Heart left ventricle (tissue), 16 donors: ENCODE measurements around the gene FATE1. TPM values are rescaled to one million over a fixed set of nuclear protein-coding genes. Genes with fewer than 3 reads are reported as not detected.

Experiments used
- ATAC-seq, 4 donors: fragments of 200-7000 bp; cut with Tn5 transposase; one replicate each; pipeline ENCODE4 v1.9.1; 2020 to 2022; ENCODE audit warnings: moderate library complexity in 4 of 4, mild to moderate bottlenecking in 3 of 4, moderate number of reproducible peaks in 1 of 4
- DNase-seq, 5 donors: peaks; one replicate each; pipeline ENCODE4 v3.0.0-alpha.2; 2020
- H3K27ac ChIP-seq, 12 donors: fragments of 200-600 bp; sonication (generic) in 4 of 12; one replicate each; pipeline versions ENCODE4 v1.5.0 to v1.8.0; 2016 to 2022; ENCODE audit warnings: mild to moderate bottlenecking in 2 of 12
- H3K27me3 ChIP-seq, 9 donors: fragments of 200-600 bp; sonication (generic) in 2 of 9; one replicate each; pipeline versions ENCODE4 v1.5.1 to v1.8.0; 2016 to 2022; ENCODE audit warnings: mild to moderate bottlenecking in 3 of 9
- H3K36me3 ChIP-seq, 9 donors: fragments of 200-600 bp; sonication (generic) in 2 of 9; one replicate each; pipeline versions ENCODE4 v1.5.0 to v1.8.0; 2018 to 2022; ENCODE audit warnings: mild to moderate bottlenecking in 2 of 9
- H3K4me1 ChIP-seq, 12 donors: fragments of 200-600 bp; sonication (generic) in 4 of 12; one replicate each; pipeline versions ENCODE4 v1.5.0 to v1.8.0; 2016 to 2022; ENCODE audit warnings: mild to moderate bottlenecking in 3 of 12
- H3K4me3 ChIP-seq, 12 donors: fragments of 200-600 bp; sonication (generic) in 4 of 12; one replicate each; pipeline versions ENCODE4 v1.5.0 to v1.8.0; 2017 to 2022; ENCODE audit warnings: mild to moderate bottlenecking in 9 of 12, moderate library complexity in 4 of 12
- H3K9me3 ChIP-seq, 12 donors: fragments of 200-600 bp; sonication (generic) in 4 of 12; one replicate each; pipeline versions ENCODE4 v1.5.0 to v1.8.0; 2016 to 2022; ENCODE audit warnings: mild to moderate bottlenecking in 1 of 12
- CTCF ChIP-seq, 12 donors: fragments of 200-600 bp; sonication (generic) in 4 of 12; IDR thresholded peaks; one replicate each; pipeline versions ENCODE4 v1.5.0 to v1.8.0; 2018 to 2022; ENCODE audit warnings: antibody characterized with exemption in 12 of 12, mild to moderate bottlenecking in 5 of 12
- POLR2A ChIP-seq, 2 donors: fragments of 450-650 bp; IDR thresholded peaks; one replicate each; pipeline ENCODE4 v1.6.1; 2017; ENCODE audit warnings: antibody characterized with exemption in 2 of 2, mild to moderate bottlenecking in 2 of 2, moderate library complexity in 2 of 2
- WGBS, 4 donors: extraction: QIAGEN DNeasy Blood & Tissue Kit in 2 of 4; methylation state at CpG; one replicate each; pipeline versions ENCODE4 v1.1.5 to v1.1.7; 2013 to 2018; 5-methylcytosine and 5-hydroxymethylcytosine counted together
- intact Hi-C, 10 donors: fragments of 100-400 bp; cut with DNase I; formaldehyde crosslinking; loops; one replicate each; pipeline versions ENCODE4 v1.11.1 to v1.14.2; 2022
- long read RNA-seq, 3 donors: library from polyadenylated mRNA; unstranded; transcript quantifications; one replicate each; pipeline ENCODE4 v2.0.0, GENCODE V29; 2020 to 2021
- polyA plus RNA-seq, 2 donors: library from polyadenylated mRNA; stranded (reverse); fragments of 200-250 nt; gene quantifications; one replicate each; pipeline ENCODE4 v1.2.3, GENCODE V29; 2013
- total RNA-seq, 9 donors: library from RNA; depleted of rRNA in 2 of 9; stranded (reverse); fragments of >200 nt in 2 of 9; fragmentation: NEBNext Ultra II Directional in 3 of 9; extraction: Animal tissue kit (Norgen Biotek cat#: 25700) in 3 of 9; gene quantifications; one replicate each; pipeline versions ENCODE4 v1.1.0 to v1.2.4, GENCODE V29; 2016 to 2023
- donor health status: ischemic (EF 13 %, LVEDD 7.1; RV severe dilation, severe dysfunction).
- donor health status: healthy with polysubstance abuse.
- donor health status: DM: no; HTN: yes; CAD: no.
- donor health status: DM: no; HTN: no; CAD: no.
- donor health status: ischemic (EF 25% LVEDD 6.9; RV normal size, moderate dysfunction).
- donor health status: ischemic (EF 25% LVEDD 5.7; RV mildly dilated, moderate dysfunction).
- donor health status: healthy.
- donor health status: DM: yes; HTN: yes; CAD: no.
- donor health status: ischemic (EF 35%, LVEDD 5.7; RV mildly dilated, moderate dysfunction).
- donor health status: nonischemic (EF 11% LVEDD 7.7; RV severe dilation, severe dysfunction).
- donor health status: DM: yes; HTN: yes; CAD: no.
- donor health status: PGD.
- donor health status: ischemic (EF 29% LVEDD 5.4; RV normal size, mild dysfunction).
- donor health status: nonischemic (EF 23%, LVEDD 6.1; RV moderate dilation, normal function).

The FATE1 gene, protein sequence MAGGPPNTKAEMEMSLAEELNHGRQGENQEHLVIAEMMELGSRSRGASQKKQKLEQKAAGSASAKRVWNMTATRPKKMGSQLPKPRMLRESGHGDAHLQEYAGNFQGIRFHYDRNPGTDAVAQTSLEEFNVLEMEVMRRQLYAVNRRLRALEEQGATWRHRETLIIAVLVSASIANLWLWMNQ
- total RNA-seq (1 to 10 TPM in 1 of 9 donors, under 1 TPM in 4, not detected in 4; 0.27 to 1.1 (median 0.37) TPM), polyA plus RNA-seq (under 1 TPM; 0.50 to 0.53 TPM)
- long read RNA-seq, donor 1 = 0 reads
- long read RNA-seq, donor 2 = 0 reads
- long read RNA-seq, donor 3 = 0 reads

- WGBS, 4 donors = 49 to 65% (median 64%) methylated on average over 3 of the region's 3 CpGs
- H3K4me3 ChIP-seq = no peak within 1 kb of the TSS
- H3K27me3 ChIP-seq = peaks cover 0 to 4% (median 0%) of the 10 kb centered on the region in 9 donors
- ATAC-seq (peak in 1 of 4 donors; percentile 39), DNase-seq (no peak)
- H3K9me3 ChIP-seq = no peaks in the 10 kb centered on the region
- no peaks in the 10 kb centered on the region for H3K36me3 ChIP-seq
- peak within 1 kb of the TSS in 3 of 12 donors; percentile 8 to 34 (median 29) for H3K27ac ChIP-seq
- TF ChIP-seq CTCF (IDR thresholded peaks at IDR 0.05) (no peak), POLR2A (IDR thresholded peaks at IDR 0.05) (no peak)
- H3K4me1 ChIP-seq = peaks cover 0 to 7% (median 0%) of the 10 kb centered on the region in 12 donors
- intact Hi-C loops = no loop called here
Observed at GRCh38 chrX:151715752-151716151, at the start of gene FATE1. Gene FATE1 (plus strand): TSS chrX:151716035. CDS start chrX:151716120, 85 bp downstream.

GRCh38 chrX:151675121-151675746, 40.6 kb upstream of the FATE1 start:
- no peak for ATAC-seq
- Histone ChIP-seq H3K4me3 (no peak overlapping the region), H3K27ac (no peak overlapping the region), H3K27me3 (peaks cover 0 to 9% (median 0%) of the 10 kb centered on the region in 9 donors), H3K36me3 (no peaks in the 10 kb centered on the region), H3K4me1 (no peaks in the 10 kb centered on the region), H3K9me3 (no peaks in the 10 kb centered on the region)
- TF ChIP-seq CTCF (IDR thresholded peaks at IDR 0.05) (no peak), POLR2A (IDR thresholded peaks at IDR 0.05) (no peak)
- intact Hi-C loops = loop anchor here in 1 of 10 donors (10.0 kb wide), 1 partner anchor 170 kb away; no protein-coding TSS in a partner anchor
- no peak for DNase-seq
- 59 to 81% (median 70%) methylated on average over 6 of the region's 6 CpGs for WGBS, 4 donors

DNA sequence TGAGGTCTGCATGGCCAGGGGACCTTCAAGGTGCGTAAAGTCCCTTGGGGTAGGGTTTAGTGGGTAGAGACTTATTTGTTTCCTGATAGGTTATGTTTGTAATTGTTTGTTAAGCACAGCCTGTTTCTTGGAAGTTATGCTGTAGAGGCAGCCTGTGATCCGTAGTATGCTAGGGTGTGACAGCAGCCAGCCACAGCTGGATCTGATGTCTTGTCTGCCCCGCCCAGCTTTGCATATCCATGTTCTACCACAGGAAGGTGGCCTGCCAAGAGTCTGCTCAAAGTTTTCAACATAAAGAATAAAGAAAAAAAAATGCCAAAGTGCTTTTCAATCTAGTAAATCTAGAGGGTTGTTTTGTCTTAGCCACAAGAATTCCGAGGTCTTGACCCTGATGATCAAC, 39.6 kb upstream of the FATE1 start:
- Histone ChIP-seq H3K4me3 (no peak overlapping the region), H3K27ac (no peak overlapping the region), H3K4me1 (no peaks in the 10 kb centered on the region), H3K9me3 (no peaks in the 10 kb centered on the region), H3K27me3 (peaks cover 0 to 7% (median 0%) of the 10 kb centered on the region in 9 donors), H3K36me3 (no peaks in the 10 kb centered on the region)
- intact Hi-C loops = loop anchor here in 1 of 10 donors (10.0 kb wide), 1 partner anchor 171 kb away; no protein-coding TSS in a partner anchor
- DNase-seq = no peak
- no peak for ATAC-seq
- 59 to 94% (median 64%) methylated on average over 4 of the region's 4 CpGs for WGBS, 4 donors
- TF ChIP-seq POLR2A (IDR thresholded peaks at IDR 0.05) (no peak), CTCF (IDR thresholded peaks at IDR 0.05) (no peak)

DNA sequence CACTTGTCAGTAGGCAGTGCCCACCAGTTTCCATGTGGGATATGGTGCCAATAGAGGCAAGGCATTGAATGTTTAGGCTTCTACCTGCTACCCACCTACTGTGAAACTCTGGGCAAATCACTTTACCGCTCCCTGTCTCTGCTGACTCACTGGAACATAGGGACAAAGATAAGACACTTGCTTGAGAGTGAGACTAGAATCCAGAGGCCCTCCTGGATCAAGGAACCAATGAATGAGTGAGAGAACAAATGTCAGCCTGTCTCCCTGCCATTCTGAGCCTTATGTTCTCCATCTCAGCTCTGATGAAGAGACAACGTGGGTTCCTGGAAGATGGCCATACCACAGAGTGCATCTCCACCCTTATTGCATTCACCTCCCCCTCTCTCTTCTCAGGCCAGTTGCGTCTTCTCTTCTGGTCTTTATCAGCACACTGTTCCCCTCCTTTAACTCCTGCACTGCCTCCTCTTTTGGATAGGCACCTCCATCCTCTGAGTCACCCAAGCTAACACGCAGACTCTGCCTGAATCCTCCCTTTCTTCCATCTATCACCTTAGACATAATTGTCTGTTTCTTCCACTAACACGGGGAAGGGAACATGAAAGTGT, 35.9 kb upstream of the FATE1 start:
- DNase-seq (no peak), ATAC-seq (no peak)
- no peaks in the 10 kb centered on the region for H3K9me3 ChIP-seq
- H3K4me3 ChIP-seq = no peak overlapping the region
- no peaks in the 10 kb centered on the region for H3K4me1 ChIP-seq
- no peak overlapping the region for H3K27ac ChIP-seq
- intact Hi-C loops = loop anchor here (2.0 to 10.0 kb wide), 5 partner anchors 175 to 529 kb away; no protein-coding TSS in a partner anchor
- H3K36me3 ChIP-seq = no peaks in the 10 kb centered on the region
- peaks cover 0 to 21% (median 0%) of the 10 kb centered on the region in 9 donors for H3K27me3 ChIP-seq
- TF ChIP-seq POLR2A (IDR thresholded peaks at IDR 0.05) (no peak), CTCF (IDR thresholded peaks at IDR 0.05) (no peak)
- WGBS, 4 donors = 60 to 82% (median 70%) methylated on average over 5 of the region's 5 CpGs
